Measurements from ENCODE around the gene BRF1.
"Not testable (repeated sequence)": the region's sequence is repeated elsewhere in the genome, so short reads cannot be mapped to it uniquely, and the experiment has no call there.

BRF1 gene

GRCh38 chr14:105314287-105315200 lies 13.7 kb upstream of the BRF1 start, which contains the start of gene PACS2:
Gene PACS2 (plus strand): TSS chr14:105314748. CDS start chr14:105314919, 171 bp downstream.
- peak; percentile 87 for DNase-seq

GRCh38 chr14:105313381-105314286 lies 12.8 kb upstream of the BRF1 start:
- peak; percentile 70 for DNase-seq

- DNase-seq, result no peak
Measured at GRCh38 chr14:105312973-105313372, 12.2 kb upstream of the BRF1 start.

GRCh38 chr14:105311838-105312237 lies 11.0 kb upstream of the BRF1 start:
- no peak for DNase-seq

GRCh38 chr14:105309371-105309770 lies 8.6 kb upstream of the BRF1 start:
- DNase-seq, result no peak

GRCh38 chr14:105307052-105307727 lies 6.4 kb upstream of the BRF1 start:
- no peak for DNase-seq

GRCh38 chr14:105305791-105306190 lies 5.0 kb upstream of the BRF1 start:
- DNase-seq, result no peak

- no peak for DNase-seq
Measured at GRCh38 chr14:105305345-105305744, 4.5 kb upstream of the BRF1 start.

GRCh38 chr14:105304565-105304964 lies 3.8 kb upstream of the BRF1 start:
- no peak for DNase-seq

- DNase-seq, result no peak
Measured at GRCh38 chr14:105303949-105304348, 3.1 kb upstream of the BRF1 start.

- DNase-seq, result not testable (repeated sequence)
Measured at GRCh38 chr14:105301915-105302249, 1.1 kb upstream of the BRF1 start.

- peak; percentile 100 for DNase-seq
Measured at GRCh38 chr14:105301103-105301914, 508 bp upstream of the BRF1 start.

- no peak for DNase-seq
Measured at GRCh38 chr14:105299654-105300541, 903 bp downstream of the BRF1 start.

- not testable (repeated sequence) for DNase-seq
Measured at GRCh38 chr14:105297311-105297710, 3.5 kb downstream of the BRF1 start.

GRCh38 chr14:105294142-105294597 lies 6.6 kb downstream of the BRF1 start:
- DNase-seq, result peak; percentile 78

- peak; percentile 61 for DNase-seq
Measured at GRCh38 chr14:105292826-105293711, 7.7 kb downstream of the BRF1 start.

- DNase-seq, result no peak
Measured at GRCh38 chr14:105290621-105291346, 10.0 kb downstream of the BRF1 start.

- not testable (repeated sequence) for DNase-seq
Measured at GRCh38 chr14:105288936-105289335, 11.9 kb downstream of the BRF1 start.

Measured in activated CD8-positive, alpha-beta memory T cell treated with anti-CD3 and anti-CD28 coated beads, Interleukin-2, amount 50 U/mL, for 48 hours (primary cell).